ENCODE data around the gene VPS16.

Gene VPS16

DNA sequence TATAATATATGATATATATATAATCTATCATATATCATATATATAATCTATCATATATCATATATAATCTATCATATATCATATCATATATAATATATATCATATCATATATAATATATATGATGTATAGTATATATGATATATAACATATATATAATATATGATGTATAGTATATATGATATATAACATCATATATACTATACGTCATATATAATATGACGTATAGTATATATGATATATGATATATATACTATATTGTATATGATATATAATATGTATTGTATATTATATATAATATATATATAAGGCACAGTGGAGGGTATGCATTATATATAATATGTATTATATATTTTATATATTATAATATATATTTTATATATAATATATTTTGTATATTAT is 69.4 kb downstream of the VPS16 start:
- no peak for DNase-seq

DNA sequence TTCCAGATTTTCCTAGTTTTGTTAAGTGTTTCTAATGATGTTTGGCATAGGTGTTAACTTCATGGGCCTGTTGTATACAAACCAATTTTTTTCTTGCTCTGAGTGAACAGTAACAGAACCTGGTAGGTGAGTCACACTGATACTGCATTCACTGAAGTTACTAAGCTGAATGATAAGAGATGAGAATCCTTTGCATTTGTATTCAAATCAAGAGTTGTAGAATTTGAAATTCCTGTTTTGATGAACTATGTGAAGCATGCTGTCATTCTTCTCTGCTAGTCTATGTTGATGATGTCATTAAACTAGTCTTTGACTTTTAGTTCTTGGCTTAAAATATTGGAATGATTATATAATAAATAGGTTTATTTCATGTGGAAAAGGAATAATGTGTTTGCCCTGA is 70.7 kb downstream of the VPS16 start:
- DNase-seq = no peak

DNA sequence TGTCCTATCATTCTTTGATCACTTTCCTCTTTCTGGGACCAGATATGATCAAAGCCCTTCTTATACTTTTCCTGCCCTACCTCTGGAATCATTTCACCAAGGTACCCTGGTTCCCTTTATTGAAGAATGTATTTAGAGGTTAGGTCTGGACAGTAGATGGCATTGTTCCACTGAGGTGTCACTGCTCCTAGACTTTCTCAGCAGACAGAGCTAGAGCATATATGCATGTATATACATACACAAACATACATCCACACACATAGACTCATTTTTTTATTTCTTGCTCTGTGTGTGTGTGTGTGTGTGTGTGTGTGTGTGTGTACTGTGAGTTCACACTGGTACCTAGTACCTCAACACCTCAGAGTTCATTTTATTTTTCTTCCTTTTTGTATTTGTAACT is 73.6 kb downstream of the VPS16 start:
- DNase-seq = no peak
